NB4 (cell line): ENCODE data around the gene FILIP1L.

ENCODE experiments used
- DNase-seq: peaks from one replicate; pipeline ENCODE4 v3.0.0; 2010; ENCODE audit warnings: low read depth
- H3K4me3 ChIP-seq: one replicate; pipeline ENCODE4 v1.5.1; 2011; ENCODE audit warnings: mild to moderate bottlenecking, low read depth, low read length, moderate library complexity
- MAX ChIP-seq: IDR thresholded peaks from 2 replicates; pipeline ENCODE4 v1.6.1; 2011; ENCODE audit warnings: low read depth, low read length
- MYC ChIP-seq: IDR thresholded peaks from 2 replicates; pipeline ENCODE4 v1.6.1; 2011; ENCODE audit warnings: low read depth, low read length
- POLR2A ChIP-seq: IDR thresholded peaks from 2 replicates; pipeline ENCODE4 v1.6.1; 2011; ENCODE audit warnings: mild to moderate bottlenecking; ENCODE audit not compliant: insufficient read length; ENCODE audit errors: extremely low read depth
- TF ChIP-seq, protein P1 (sequence below): IDR thresholded peaks from one replicate; pipeline ENCODE4 v1.5.1; 2012; ENCODE audit warnings: low read depth, low read length

The FILIP1L gene

GRCh38 chr3:100030914-100031425, 83.3 kb downstream of the FILIP1L start:
- H3K4me3 ChIP-seq: no peak overlapping the region
- TF ChIP-seq, protein P1, sequence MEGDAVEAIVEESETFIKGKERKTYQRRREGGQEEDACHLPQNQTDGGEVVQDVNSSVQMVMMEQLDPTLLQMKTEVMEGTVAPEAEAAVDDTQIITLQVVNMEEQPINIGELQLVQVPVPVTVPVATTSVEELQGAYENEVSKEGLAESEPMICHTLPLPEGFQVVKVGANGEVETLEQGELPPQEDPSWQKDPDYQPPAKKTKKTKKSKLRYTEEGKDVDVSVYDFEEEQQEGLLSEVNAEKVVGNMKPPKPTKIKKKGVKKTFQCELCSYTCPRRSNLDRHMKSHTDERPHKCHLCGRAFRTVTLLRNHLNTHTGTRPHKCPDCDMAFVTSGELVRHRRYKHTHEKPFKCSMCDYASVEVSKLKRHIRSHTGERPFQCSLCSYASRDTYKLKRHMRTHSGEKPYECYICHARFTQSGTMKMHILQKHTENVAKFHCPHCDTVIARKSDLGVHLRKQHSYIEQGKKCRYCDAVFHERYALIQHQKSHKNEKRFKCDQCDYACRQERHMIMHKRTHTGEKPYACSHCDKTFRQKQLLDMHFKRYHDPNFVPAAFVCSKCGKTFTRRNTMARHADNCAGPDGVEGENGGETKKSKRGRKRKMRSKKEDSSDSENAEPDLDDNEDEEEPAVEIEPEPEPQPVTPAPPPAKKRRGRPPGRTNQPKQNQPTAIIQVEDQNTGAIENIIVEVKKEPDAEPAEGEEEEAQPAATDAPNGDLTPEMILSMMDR: no peak
- TF ChIP-seq MYC: no peak
- TF ChIP-seq POLR2A: no peak
- no peak for TF ChIP-seq MAX
- DNase-seq: no peak

- TF ChIP-seq, protein P1: no peak
- no peak for TF ChIP-seq POLR2A
- TF ChIP-seq MYC: no peak
- TF ChIP-seq MAX: no peak
- H3K4me3 ChIP-seq: no peak overlapping the region
- no peak for DNase-seq
These were observed 84.0 kb downstream of the FILIP1L start for GRCh38 chr3:100030346-100030745.

DNA sequence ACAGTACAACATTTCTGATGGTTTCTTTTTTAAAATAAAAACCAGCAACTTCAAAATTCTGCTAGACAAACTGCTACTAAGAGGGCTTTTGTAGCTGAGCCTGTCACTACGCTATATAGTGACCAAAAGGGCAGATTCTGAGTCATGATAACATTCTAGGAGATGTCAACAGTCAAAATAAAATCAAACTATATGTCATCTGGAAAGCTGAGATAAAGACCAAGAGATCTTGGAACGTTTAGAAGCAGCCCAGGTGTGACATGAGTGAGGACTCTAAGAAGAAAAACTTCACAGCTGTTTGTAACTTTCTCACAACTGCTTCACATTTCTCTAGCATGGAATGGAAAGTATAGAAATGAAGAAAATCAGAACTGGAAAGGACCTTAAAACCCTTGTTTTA, 84.6 kb downstream of the FILIP1L start:
- TF ChIP-seq POLR2A (no peak), MYC (no peak), MAX (no peak)
- TF ChIP-seq, protein P1: no peak
- no peak for DNase-seq
- no peak overlapping the region for H3K4me3 ChIP-seq

DNA sequence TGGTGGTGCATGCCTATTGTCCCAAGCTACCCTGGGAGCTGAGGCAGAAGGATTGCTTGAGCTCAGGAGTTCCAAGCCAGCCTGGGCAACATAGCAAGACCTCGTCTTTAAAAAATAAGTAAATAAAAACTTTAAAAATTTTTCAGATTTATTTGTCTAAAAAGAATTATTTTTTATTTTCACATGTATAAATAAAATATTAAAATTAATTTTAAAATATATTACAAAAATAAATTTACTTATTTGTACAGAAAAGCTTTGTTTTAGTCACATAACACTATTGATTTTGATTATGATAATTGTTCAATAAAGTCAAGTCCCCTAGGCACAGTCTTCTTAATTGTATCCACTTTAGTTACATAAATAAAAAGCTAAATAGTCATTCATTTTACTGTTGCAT, 85.2 kb downstream of the FILIP1L start:
- H3K4me3 ChIP-seq: no peak overlapping the region
- TF ChIP-seq MAX (no peak), POLR2A (no peak), MYC (no peak)
- TF ChIP-seq, protein P1: no peak
- DNase-seq: no peak

DNA sequence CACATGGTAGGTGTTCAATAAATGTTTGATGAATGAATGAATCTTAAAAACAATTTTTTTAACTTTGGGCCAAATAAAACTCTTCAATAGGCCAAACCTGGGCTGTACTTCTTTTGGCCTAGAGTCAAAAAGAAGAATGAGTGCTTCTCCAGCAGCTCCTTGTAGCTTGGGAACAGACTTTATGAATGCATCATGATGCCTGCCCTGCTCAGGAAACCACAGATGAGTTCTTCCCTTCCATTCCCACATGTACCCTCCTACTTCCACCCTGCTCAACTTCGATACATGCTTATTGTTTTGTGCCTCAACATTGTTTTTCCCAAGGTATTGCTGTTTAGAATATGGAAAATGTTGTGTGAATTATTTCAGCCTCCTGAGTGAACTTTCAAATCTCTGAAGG, 87.0 kb downstream of the FILIP1L start:
- no peak overlapping the region for H3K4me3 ChIP-seq
- TF ChIP-seq MYC (no peak), MAX (no peak), POLR2A (no peak)
- TF ChIP-seq, protein P1: no peak
- DNase-seq: no peak

- H3K4me3 ChIP-seq: no peak overlapping the region
- no peak for DNase-seq
- TF ChIP-seq POLR2A (no peak), MAX (no peak), MYC (no peak)
- TF ChIP-seq, protein P1: no peak
These were observed 89.6 kb downstream of the FILIP1L start for GRCh38 chr3:100024520-100025303.
